ENCODE results near the gene MYO6.
A peak's percentile ranks its signal among the peaks of the same experiment; 100 is the strongest.

The MYO6 gene

GRCh38 chr6:75762063-75762462, 13.0 kb downstream of the MYO6 start:
- DNase-seq (ENCODE audit: low read depth, low spot score) = no peak

- no peak for DNase-seq (ENCODE audit: low read depth, low spot score)
Observed at GRCh38 chr6:75766387-75766786, 17.3 kb downstream of the MYO6 start.

- DNase-seq (ENCODE audit: low read depth, low spot score) = no peak
Observed at GRCh38 chr6:75770844-75771243, 21.8 kb downstream of the MYO6 start.

- DNase-seq (ENCODE audit: low read depth, low spot score) = no peak
Observed at GRCh38 chr6:75775219-75775618, 26.2 kb downstream of the MYO6 start.

- DNase-seq (ENCODE audit: low read depth, low spot score) = no peak
Observed at GRCh38 chr6:75776461-75776860, 27.4 kb downstream of the MYO6 start.

GRCh38 chr6:75778757-75779156, 29.7 kb downstream of the MYO6 start:
- DNase-seq (ENCODE audit: low read depth, low spot score) = no peak

- DNase-seq (ENCODE audit: low read depth, low spot score) = no peak
Observed at GRCh38 chr6:75786152-75786551, 37.1 kb downstream of the MYO6 start.

GRCh38 chr6:75788894-75789293, 39.9 kb downstream of the MYO6 start:
- DNase-seq (ENCODE audit: low read depth, low spot score) = no peak

- no peak for DNase-seq (ENCODE audit: low read depth, low spot score)
Observed at GRCh38 chr6:75791881-75792280, 42.8 kb downstream of the MYO6 start.

- no peak for DNase-seq (ENCODE audit: low read depth, low spot score)
Observed at GRCh38 chr6:75794351-75794846, 45.4 kb downstream of the MYO6 start.

GRCh38 chr6:75794954-75795739, 46.1 kb downstream of the MYO6 start:
- no peak for DNase-seq (ENCODE audit: low read depth, low spot score)

- no peak for DNase-seq (ENCODE audit: low read depth, low spot score)
Observed at GRCh38 chr6:75796723-75797122, 47.7 kb downstream of the MYO6 start.

- no peak for DNase-seq (ENCODE audit: low read depth, low spot score)
Observed at GRCh38 chr6:75800133-75800532, 51.1 kb downstream of the MYO6 start.

GRCh38 chr6:75800708-75801505, 51.9 kb downstream of the MYO6 start:
- no peak for DNase-seq (ENCODE audit: low read depth, low spot score)

- no peak for DNase-seq (ENCODE audit: low read depth, low spot score)
Observed at GRCh38 chr6:75802366-75802765, 53.3 kb downstream of the MYO6 start.

- no peak for DNase-seq (ENCODE audit: low read depth, low spot score)
Observed at GRCh38 chr6:75808507-75808906, 59.5 kb downstream of the MYO6 start.

- DNase-seq (ENCODE audit: low read depth, low spot score) = no peak
Observed at GRCh38 chr6:75812560-75812959, 63.5 kb downstream of the MYO6 start.

- no peak for DNase-seq (ENCODE audit: low read depth, low spot score)
Observed at GRCh38 chr6:75813476-75814250, 64.6 kb downstream of the MYO6 start.

- DNase-seq (ENCODE audit: low read depth, low spot score) = no peak
Observed at GRCh38 chr6:75815756-75816155, 66.7 kb downstream of the MYO6 start.

GRCh38 chr6:75818098-75818855, 69.2 kb downstream of the MYO6 start:
- DNase-seq (ENCODE audit: low read depth, low spot score) = peak; percentile 8

GRCh38 chr6:75819776-75820487, 70.9 kb downstream of the MYO6 start:
- no peak for DNase-seq (ENCODE audit: low read depth, low spot score)

Measured in brain pericyte (primary cell).